HUES6 (cell line): ENCODE measurements around the gene MAGEA12.
"Not testable (repeated sequence)": the region's sequence is repeated elsewhere in the genome, so short reads cannot be mapped to it uniquely, and the experiment has no call there.

ENCODE experiments used
- H3K27ac ChIP-seq: 2 replicates; pipeline ENCODE4 v1.7.0; 2013; ENCODE audit warnings: low read depth, mild to moderate bottlenecking, low read length, inconsistent platforms
- H3K27me3 ChIP-seq: 2 replicates; pipeline ENCODE4 v1.6.1; 2013; ENCODE audit warnings: low read length; ENCODE audit not compliant: control insufficient read depth, insufficient read depth
- H3K36me3 ChIP-seq: 2 replicates; pipeline ENCODE4 v1.6.1; 2013; ENCODE audit warnings: low read length; ENCODE audit not compliant: control insufficient read depth, insufficient read depth
- H3K4me1 ChIP-seq: 2 replicates; pipeline ENCODE4 v1.6.1; 2013; ENCODE audit warnings: low read length; ENCODE audit not compliant: control insufficient read depth, insufficient read depth
- H3K4me3 ChIP-seq: 2 replicates; pipeline ENCODE4 v1.5.1; 2013; ENCODE audit warnings: low read depth, low read length
- H3K9ac ChIP-seq: one replicate; pipeline ENCODE4 v1.6.1; 2013; ENCODE audit warnings: mild to moderate bottlenecking, low read length
- H3K9me3 ChIP-seq: 2 replicates; pipeline ENCODE4 v1.6.1; 2013; ENCODE audit warnings: low read depth, low read length; ENCODE audit not compliant: control insufficient read depth, insufficient read depth

Gene MAGEA12

GRCh38 chrX:152733261-152733975 lies at the start of gene MAGEA12, which contains the start of gene CSAG1:
Gene MAGEA12 (plus strand): TSS chrX:152733757. CDS start chrX:152736162, 2,405 bp downstream.
Gene CSAG1 (minus strand): TSS chrX:152733721. CDS start chrX:152732460, 1,261 bp downstream.
- Histone ChIP-seq H3K27me3 (no peaks in the 10 kb centered on the region), H3K27ac (no peak within 1 kb of the TSS), H3K9ac (no peak within 1 kb of the TSS), H3K4me3 (no peak within 1 kb of the TSS), H3K4me1 (no peaks in the 10 kb centered on the region), H3K36me3 (no peaks in the 10 kb centered on the region), H3K9me3 (peaks cover 12% of the 10 kb centered on the region; the same call in 1 of the 2 replicates)

DNA sequence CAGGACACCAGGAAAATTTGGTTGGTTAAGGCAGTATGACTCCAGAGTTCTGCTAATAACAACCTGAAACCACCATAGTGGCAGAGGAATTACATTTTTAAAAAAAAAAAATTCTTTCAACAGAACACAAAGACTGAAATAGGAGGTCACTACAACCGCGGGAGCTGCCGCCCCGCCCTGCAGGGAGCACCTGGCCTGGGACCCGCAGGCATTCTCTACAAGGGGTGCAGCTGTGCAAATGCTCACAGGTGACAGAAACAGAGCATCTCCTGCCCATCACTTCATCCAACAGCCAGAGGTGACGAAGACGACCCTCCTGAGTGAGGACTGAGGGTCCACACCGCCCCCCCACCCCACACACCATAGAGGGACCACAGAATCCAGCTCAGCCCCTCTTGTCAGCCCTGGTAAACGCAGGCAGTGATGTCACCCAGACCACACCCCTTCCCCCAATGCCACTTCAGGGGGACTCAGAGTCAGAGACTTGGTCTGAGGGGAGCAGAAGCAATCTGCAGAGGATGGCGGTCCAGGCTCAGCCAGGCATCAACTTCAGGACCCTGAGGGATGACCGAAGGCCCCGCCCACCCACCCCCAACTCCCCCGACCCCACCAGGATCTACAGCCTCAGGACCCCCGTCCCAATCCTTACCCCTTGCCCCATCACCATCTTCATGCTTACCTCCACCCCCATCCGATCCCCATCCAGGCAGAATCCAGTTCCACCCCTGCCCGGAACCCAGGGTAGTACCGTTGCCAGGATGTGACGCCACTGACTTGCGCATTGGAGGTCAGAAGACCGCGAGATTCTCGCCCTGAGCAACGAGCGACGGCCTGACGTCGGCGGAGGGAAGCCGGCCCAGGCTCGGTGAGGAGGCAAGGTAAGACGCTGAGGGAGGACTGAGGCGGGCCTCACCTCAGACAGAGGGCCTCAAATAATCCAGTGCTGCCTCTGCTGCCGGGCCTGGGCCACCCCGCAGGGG lies 35.3 kb upstream of the MAGEA12 start, which contains the start of gene MAGEA3:
TSS of gene MAGEA3 (plus strand) at position 843 of the 980 bp plus-strand sequence. CDS start 2,039 bp downstream, outside the sequence.
- not testable (repeated sequence) for H3K27me3 ChIP-seq, H3K9me3 ChIP-seq, H3K36me3 ChIP-seq, H3K4me3 ChIP-seq, H3K4me1 ChIP-seq, H3K9ac ChIP-seq, H3K27ac ChIP-seq

- not testable (repeated sequence) for H3K36me3 ChIP-seq, H3K4me3 ChIP-seq, H3K27me3 ChIP-seq, H3K9ac ChIP-seq, H3K9me3 ChIP-seq, H3K4me1 ChIP-seq, H3K27ac ChIP-seq
These were observed 33.2 kb upstream of the MAGEA12 start for GRCh38 chrX:152700390-152700789.

GRCh38 chrX:152706500-152706899 lies 27.1 kb upstream of the MAGEA12 start:
- not testable (repeated sequence) for H3K9ac ChIP-seq, H3K36me3 ChIP-seq, H3K27ac ChIP-seq, H3K4me1 ChIP-seq, H3K4me3 ChIP-seq, H3K27me3 ChIP-seq, H3K9me3 ChIP-seq

DNA sequence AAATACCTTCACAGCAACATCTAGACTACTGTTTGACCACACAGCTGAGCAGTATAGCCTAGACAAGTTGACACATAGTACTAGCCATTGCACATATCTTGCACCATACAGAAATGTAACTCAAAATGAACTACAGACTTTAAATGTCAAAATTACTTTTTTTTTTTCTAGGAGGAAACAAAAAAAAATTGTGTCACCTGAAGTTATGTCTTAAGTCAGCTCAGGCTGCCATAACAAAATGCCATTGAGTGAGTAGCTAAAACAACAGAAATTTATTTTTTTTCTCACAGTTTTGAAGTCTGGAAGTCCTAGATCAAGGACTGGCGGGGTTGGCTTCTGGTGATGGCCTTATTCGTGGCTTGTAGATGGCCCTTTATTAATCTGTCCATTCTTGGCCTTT lies 24.4 kb upstream of the MAGEA12 start, which contains the start of gene CSAG2:
TSS of gene CSAG2 (minus strand) at position 101 of the 400 bp plus-strand sequence. CDS start 161 bp downstream, outside the sequence.
- not testable (repeated sequence) for H3K9ac ChIP-seq, H3K4me3 ChIP-seq, H3K9me3 ChIP-seq, H3K27ac ChIP-seq, H3K36me3 ChIP-seq, H3K27me3 ChIP-seq, H3K4me1 ChIP-seq

DNA sequence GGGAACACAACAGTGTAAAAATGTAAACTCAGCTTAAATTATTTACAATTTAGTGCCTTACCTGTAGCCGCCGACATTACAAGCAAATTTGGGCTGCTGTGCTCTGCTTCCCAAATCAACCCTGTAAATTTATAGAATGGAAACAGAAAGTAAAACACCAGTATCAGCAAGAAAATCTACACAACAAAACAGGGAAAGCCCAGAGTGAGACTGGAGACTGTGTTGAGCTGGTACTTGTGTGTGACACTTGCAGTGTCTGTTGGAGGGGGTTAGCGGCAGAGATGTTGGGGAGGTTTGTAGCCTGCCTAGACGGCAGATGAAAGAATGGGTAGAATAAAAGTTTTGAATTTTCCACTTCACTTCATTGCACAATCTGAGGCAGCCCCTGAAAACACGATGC lies 20.4 kb upstream of the MAGEA12 start:
- not testable (repeated sequence) for H3K4me3 ChIP-seq, H3K36me3 ChIP-seq, H3K9ac ChIP-seq, H3K4me1 ChIP-seq, H3K27me3 ChIP-seq, H3K27ac ChIP-seq, H3K9me3 ChIP-seq

GRCh38 chrX:152713815-152714787 lies 19.5 kb upstream of the MAGEA12 start, which contains the start of gene MAGEA2B:
Gene MAGEA2B (plus strand): TSS chrX:152714628. CDS start chrX:152717107, 2,479 bp downstream.
- not testable (repeated sequence) for H3K27me3 ChIP-seq, H3K27ac ChIP-seq, H3K9me3 ChIP-seq, H3K36me3 ChIP-seq, H3K9ac ChIP-seq, H3K4me3 ChIP-seq, H3K4me1 ChIP-seq

DNA sequence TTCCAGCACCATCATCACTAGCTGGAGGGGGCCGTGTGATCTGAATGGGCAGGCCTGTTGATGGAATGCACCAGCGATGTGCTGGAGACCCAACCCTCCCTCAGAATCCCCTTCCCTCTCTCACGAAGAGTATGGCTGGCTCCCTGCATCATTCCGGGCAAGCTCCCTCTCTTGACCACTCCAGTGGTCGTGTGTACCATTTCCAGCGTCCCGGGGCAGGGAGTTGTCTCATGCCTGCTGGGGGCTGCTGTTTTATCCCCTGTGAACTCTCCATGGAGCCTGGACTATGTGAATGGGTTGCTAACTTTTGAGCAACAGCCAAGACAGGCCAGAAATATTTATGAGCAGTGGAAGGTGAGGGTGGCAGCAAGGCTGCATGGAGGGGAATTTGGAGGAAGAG lies 8.1 kb upstream of the MAGEA12 start:
- no peaks in the 10 kb centered on the region for H3K36me3 ChIP-seq
- no peak overlapping the region for H3K9ac ChIP-seq
- H3K27me3 ChIP-seq, result no peaks in the 10 kb centered on the region
- peaks cover 7% of the 10 kb centered on the region; the same call in 1 of the 2 replicates for H3K9me3 ChIP-seq
- H3K27ac ChIP-seq, result no peak overlapping the region
- H3K4me1 ChIP-seq, result no peaks in the 10 kb centered on the region
- H3K4me3 ChIP-seq, result no peak overlapping the region

- peaks cover 12% of the 10 kb centered on the region; the same call in 1 of the 2 replicates for H3K9me3 ChIP-seq
- H3K36me3 ChIP-seq, H3K27ac ChIP-seq: not testable (repeated sequence)
These were observed 744 bp downstream of the MAGEA12 start for GRCh38 chrX:152734143-152734858.

DNA sequence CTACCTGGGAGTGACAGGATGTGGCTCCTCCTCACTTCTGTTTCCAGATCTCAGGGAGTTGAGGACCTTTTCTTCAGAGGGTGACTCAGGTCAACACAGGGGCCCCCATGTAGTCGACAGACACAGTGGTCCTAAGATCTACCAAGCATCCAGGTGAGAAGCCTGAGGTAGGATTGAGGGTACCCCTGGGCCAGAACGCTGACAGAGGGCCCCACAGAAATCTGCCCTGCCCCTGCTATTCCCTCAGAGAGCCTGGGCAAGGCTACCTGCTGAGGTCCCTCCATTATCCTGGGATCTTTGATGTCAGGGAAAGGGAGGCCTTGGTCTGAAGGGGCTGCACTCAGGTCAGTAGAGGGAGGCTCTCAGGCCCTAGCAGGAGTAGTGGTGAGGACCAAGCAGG lies 1.5 kb downstream of the MAGEA12 start:
- H3K27me3 ChIP-seq, result no peaks in the 10 kb centered on the region
- H3K9ac ChIP-seq, result no peak overlapping the region
- no peaks in the 10 kb centered on the region for H3K4me1 ChIP-seq
- peaks cover 12% of the 10 kb centered on the region; the same call in 1 of the 2 replicates for H3K9me3 ChIP-seq
- no peak overlapping the region for H3K27ac ChIP-seq
- no peaks in the 10 kb centered on the region for H3K36me3 ChIP-seq
- H3K4me3 ChIP-seq, result no peak overlapping the region

More at GRCh38 chrX:152734143-152734858, 744 bp downstream of the MAGEA12 start:
- H3K27me3 ChIP-seq, H3K4me1 ChIP-seq, H3K9ac ChIP-seq, H3K4me3 ChIP-seq: not testable (repeated sequence)
